ENCODE results near the gene SCART1. TPM values are rescaled to one million over a fixed set of nuclear protein-coding genes. Genes with fewer than 3 reads are reported as not detected.

SCART1 gene
- total and polyA plus RNA-seq, 10 of the 15 experiments (the other 5 are each of a cell fraction or from before 2014, with no cell fraction given) = 0.05 to 22.0 (median 0.58) TPM

- no peak overlapping the region for H3K4me2 ChIP-seq (ENCODE audit: control insufficient read depth, insufficient read depth)
- H3K27ac ChIP-seq (ENCODE audit: control insufficient read depth, insufficient read depth) = no peak overlapping the region
- no peak for FAIRE-seq
- CTCF ChIA-PET = no interaction called here
- in situ Hi-C loops (cut with MboI) = no loop called here
- H3K9me3 ChIP-seq (replicated peaks; ENCODE audit: control insufficient read depth, insufficient read depth, low read length) = no peaks in the 10 kb centered on the region; the same call in 2 of the 3 replicates
- H3K27me3 ChIP-seq (replicated peaks in 1 of 2; ENCODE audit: control insufficient read depth in 2 of 2, insufficient read depth in 2 of 2, low read length in 1 of 2) = no peaks in the 10 kb centered on the region
- ATAC-seq = no peak
- H4K20me1 ChIP-seq (ENCODE audit: control insufficient read depth, insufficient read depth) = no peaks in the 10 kb centered on the region
- intact Hi-C loops (cut with micrococcal nuclease; ENCODE audit: unreplicated experiment) = no loop called here
- H3K4me3 ChIP-seq = no peak overlapping the region
- H3K9ac ChIP-seq (ENCODE audit: control insufficient read depth, insufficient read depth, low read length) = no peak overlapping the region
- TF ChIP-seq NRF1 (conservative IDR thresholded peaks at IDR 0.05; ENCODE audit: low read depth, low read length) (no peak), EED (IDR thresholded peaks at IDR 0.05; ENCODE audit: low read depth) (no peak), ELK1 (IDR thresholded peaks at IDR 0.05; ENCODE audit: low read depth, low read length) (no peak), SMC3 (IDR thresholded peaks at IDR 0.05; ENCODE audit: borderline replicate concordance, low read length) (no peak), IRF4 (IDR thresholded peaks at IDR 0.05; ENCODE audit: low read depth, low read length) (no peak), MLLT1 (IDR thresholded peaks at IDR 0.05) (no peak), RUNX3 (IDR thresholded peaks at IDR 0.05; ENCODE audit: low read length) (no peak), CUX1 (IDR thresholded peaks at IDR 0.05; ENCODE audit: insufficient replicate concordance, low read depth, low read length) (no peak), REST (IDR thresholded peaks at IDR 0.05; ENCODE audit: low read depth, low read length) (no peak), JUNB (IDR thresholded peaks at IDR 0.05) (no peak), HDAC2 (IDR thresholded peaks at IDR 0.05) (no peak)
- SMC1A ChIA-PET (ENCODE audit: uncharacterized antibody, unreplicated experiment) = no interaction called here
- RAD21 ChIA-PET (ENCODE audit: unreplicated experiment) = no interaction called here
- no peaks in the 10 kb centered on the region for H3K4me1 ChIP-seq (ENCODE audit: control insufficient read depth, insufficient read depth, low read length)
- no peak for DNase-seq (ENCODE audit: low read depth, low spot score)
- POLR2A ChIA-PET = no interaction called here
- H3K36me3 ChIP-seq (ENCODE audit: control insufficient read depth in 2 of 2, insufficient read depth in 2 of 2, low read length in 1 of 2) = no peaks in the 10 kb centered on the region
- no TSS peak for BruUV-seq (replicated peaks)
- 27% methylated on average over 5 of the region's 5 CpGs for WGBS (ENCODE audit: insufficient coverage, insufficient replicate concordance, low lambda C conversion rate, missing lambda C conversion rate)
- H2AFZ ChIP-seq (ENCODE audit: control insufficient read depth, low read depth, low read length) = no peak overlapping the region
- H3K79me2 ChIP-seq (ENCODE audit: control insufficient read depth, insufficient read depth, low read length) = no peaks in the 10 kb centered on the region
Measured at GRCh38 chr10:133475425-133475734, 21.6 kb downstream of the SCART1 start.
